ENCODE measurements around the gene OXCT2.

The OXCT2 gene

GRCh38 chr1:39753132-39754025, 17.8 kb downstream of the OXCT2 start:
- H3K27ac ChIP-seq (ENCODE audit: low read depth, low read length) = no peak overlapping the region
- no peak overlapping the region for H3K4me3 ChIP-seq (ENCODE audit: low read depth, low read length)
- peaks cover 79% of the 10 kb centered on the region for H3K36me3 ChIP-seq (ENCODE audit: control insufficient read depth, insufficient read depth, low read length)
- no peaks in the 10 kb centered on the region for H3K9me3 ChIP-seq (ENCODE audit: control insufficient read depth, insufficient read depth, low read length)
- H3K4me1 ChIP-seq (ENCODE audit: control insufficient read depth, insufficient read depth, low read length) = no peaks in the 10 kb centered on the region
- no peaks in the 10 kb centered on the region for H3K27me3 ChIP-seq (ENCODE audit: control insufficient read depth, insufficient read depth, low read length)
- no peak overlapping the region for H3K9ac ChIP-seq (ENCODE audit: low read depth, low read length)

GRCh38 chr1:39752703-39753102, 18.4 kb downstream of the OXCT2 start:
- H3K27me3 ChIP-seq (ENCODE audit: control insufficient read depth, insufficient read depth, low read length) = no peaks in the 10 kb centered on the region
- H3K27ac ChIP-seq (ENCODE audit: low read depth, low read length) = no peak overlapping the region
- H3K36me3 ChIP-seq (ENCODE audit: control insufficient read depth, insufficient read depth, low read length) = peaks cover 82% of the 10 kb centered on the region
- H3K9me3 ChIP-seq (ENCODE audit: control insufficient read depth, insufficient read depth, low read length) = no peaks in the 10 kb centered on the region
- H3K4me1 ChIP-seq (ENCODE audit: control insufficient read depth, insufficient read depth, low read length) = no peaks in the 10 kb centered on the region
- H3K4me3 ChIP-seq (ENCODE audit: low read depth, low read length) = no peak overlapping the region
- no peak overlapping the region for H3K9ac ChIP-seq (ENCODE audit: low read depth, low read length)

- Histone ChIP-seq H3K27me3 (ENCODE audit: control insufficient read depth, insufficient read depth, low read length) (no peaks in the 10 kb centered on the region), H3K9ac (ENCODE audit: low read depth, low read length) (no peak overlapping the region), H3K27ac (ENCODE audit: low read depth, low read length) (no peak overlapping the region), H3K4me3 (ENCODE audit: low read depth, low read length) (no peak overlapping the region), H3K4me1 (ENCODE audit: control insufficient read depth, insufficient read depth, low read length) (no peaks in the 10 kb centered on the region), H3K9me3 (ENCODE audit: control insufficient read depth, insufficient read depth, low read length) (no peaks in the 10 kb centered on the region), H3K36me3 (ENCODE audit: control insufficient read depth, insufficient read depth, low read length) (peaks cover 90% of the 10 kb centered on the region)
Measured at GRCh38 chr1:39751595-39751994, 19.6 kb downstream of the OXCT2 start.

- Histone ChIP-seq H3K27me3 (ENCODE audit: control insufficient read depth, insufficient read depth, low read length) (no peaks in the 10 kb centered on the region), H3K4me1 (ENCODE audit: control insufficient read depth, insufficient read depth, low read length) (no peaks in the 10 kb centered on the region), H3K9me3 (ENCODE audit: control insufficient read depth, insufficient read depth, low read length) (no peaks in the 10 kb centered on the region), H3K4me3 (ENCODE audit: low read depth, low read length) (no peak overlapping the region), H3K27ac (ENCODE audit: low read depth, low read length) (no peak overlapping the region), H3K36me3 (ENCODE audit: control insufficient read depth, insufficient read depth, low read length) (peaks cover 92% of the 10 kb centered on the region), H3K9ac (ENCODE audit: low read depth, low read length) (no peak overlapping the region)
Measured at GRCh38 chr1:39745016-39745670, 26.0 kb downstream of the OXCT2 start.

- Histone ChIP-seq H3K4me1 (ENCODE audit: control insufficient read depth, insufficient read depth, low read length) (no peaks in the 10 kb centered on the region), H3K4me3 (ENCODE audit: low read depth, low read length) (peak within 1 kb of the TSS; percentile 100), H3K27ac (ENCODE audit: low read depth, low read length) (peak within 1 kb of the TSS; percentile 46), H3K36me3 (ENCODE audit: control insufficient read depth, insufficient read depth, low read length) (peaks cover 38% of the 10 kb centered on the region), H3K9ac (ENCODE audit: low read depth, low read length) (peak within 1 kb of the TSS; percentile 90), H3K9me3 (ENCODE audit: control insufficient read depth, insufficient read depth, low read length) (no peaks in the 10 kb centered on the region), H3K27me3 (ENCODE audit: control insufficient read depth, insufficient read depth, low read length) (peaks cover 44% of the 10 kb centered on the region)
Measured at GRCh38 chr1:39738622-39739366, 32.4 kb downstream of the OXCT2 start, which contains the start of gene PPIE. Gene PPIE (plus strand): TSS chr1:39738882. CDS start chr1:39738901, 19 bp downstream.

- Histone ChIP-seq H3K9ac (ENCODE audit: low read depth, low read length) (no peak overlapping the region), H3K27ac (ENCODE audit: low read depth, low read length) (no peak overlapping the region), H3K4me3 (ENCODE audit: low read depth, low read length) (no peak overlapping the region), H3K36me3 (ENCODE audit: control insufficient read depth, insufficient read depth, low read length) (peaks cover 27% of the 10 kb centered on the region), H3K9me3 (ENCODE audit: control insufficient read depth, insufficient read depth, low read length) (no peaks in the 10 kb centered on the region), H3K27me3 (ENCODE audit: control insufficient read depth, insufficient read depth, low read length) (peaks cover 56% of the 10 kb centered on the region), H3K4me1 (ENCODE audit: control insufficient read depth, insufficient read depth, low read length) (no peaks in the 10 kb centered on the region)
Measured at GRCh38 chr1:39737546-39738169, 33.5 kb downstream of the OXCT2 start.

- Histone ChIP-seq H3K9ac (ENCODE audit: low read depth, low read length) (no peak overlapping the region), H3K27ac (ENCODE audit: low read depth, low read length) (no peak overlapping the region), H3K4me3 (ENCODE audit: low read depth, low read length) (no peak overlapping the region), H3K27me3 (ENCODE audit: control insufficient read depth, insufficient read depth, low read length) (peaks cover 74% of the 10 kb centered on the region), H3K9me3 (ENCODE audit: control insufficient read depth, insufficient read depth, low read length) (no peaks in the 10 kb centered on the region), H3K4me1 (ENCODE audit: control insufficient read depth, insufficient read depth, low read length) (no peaks in the 10 kb centered on the region), H3K36me3 (ENCODE audit: control insufficient read depth, insufficient read depth, low read length) (peaks cover 7% of the 10 kb centered on the region; the same call in 1 of the 2 replicates)
Measured at GRCh38 chr1:39735731-39736130, 35.4 kb downstream of the OXCT2 start.

- peaks cover 96% of the 10 kb centered on the region for H3K27me3 ChIP-seq (ENCODE audit: control insufficient read depth, insufficient read depth, low read length)
- no peak overlapping the region for H3K9ac ChIP-seq (ENCODE audit: low read depth, low read length)
Measured at GRCh38 chr1:39733161-39733560, 38.0 kb downstream of the OXCT2 start.

GRCh38 chr1:39732730-39733129, 38.4 kb downstream of the OXCT2 start:
- H3K9ac ChIP-seq (ENCODE audit: low read depth, low read length) = no peak overlapping the region
- H3K4me1 ChIP-seq (ENCODE audit: control insufficient read depth, insufficient read depth, low read length) = no peaks in the 10 kb centered on the region
- no peak overlapping the region for H3K27ac ChIP-seq (ENCODE audit: low read depth, low read length)
- H3K4me3 ChIP-seq (ENCODE audit: low read depth, low read length) = no peak overlapping the region
- H3K9me3 ChIP-seq (ENCODE audit: control insufficient read depth, insufficient read depth, low read length) = no peaks in the 10 kb centered on the region
- H3K27me3 ChIP-seq (ENCODE audit: control insufficient read depth, insufficient read depth, low read length) = peaks cover 96% of the 10 kb centered on the region
- H3K36me3 ChIP-seq (ENCODE audit: control insufficient read depth, insufficient read depth, low read length) = no peaks in the 10 kb centered on the region

More at GRCh38 chr1:39733161-39733560, 38.0 kb downstream of the OXCT2 start:
- H3K27ac ChIP-seq (ENCODE audit: low read depth, low read length) = no peak overlapping the region
- H3K4me1 ChIP-seq (ENCODE audit: control insufficient read depth, insufficient read depth, low read length) = no peaks in the 10 kb centered on the region
- no peaks in the 10 kb centered on the region for H3K36me3 ChIP-seq (ENCODE audit: control insufficient read depth, insufficient read depth, low read length)
- H3K9me3 ChIP-seq (ENCODE audit: control insufficient read depth, insufficient read depth, low read length) = no peaks in the 10 kb centered on the region
- H3K4me3 ChIP-seq (ENCODE audit: low read depth, low read length) = no peak overlapping the region

- Histone ChIP-seq H3K9ac (ENCODE audit: low read depth, low read length) (no peak overlapping the region), H3K27me3 (ENCODE audit: control insufficient read depth, insufficient read depth, low read length) (peaks cover 98% of the 10 kb centered on the region), H3K36me3 (ENCODE audit: control insufficient read depth, insufficient read depth, low read length) (no peaks in the 10 kb centered on the region), H3K27ac (ENCODE audit: low read depth, low read length) (no peak overlapping the region), H3K4me3 (ENCODE audit: low read depth, low read length) (no peak overlapping the region), H3K4me1 (ENCODE audit: control insufficient read depth, insufficient read depth, low read length) (no peaks in the 10 kb centered on the region), H3K9me3 (ENCODE audit: control insufficient read depth, insufficient read depth, low read length) (no peaks in the 10 kb centered on the region)
Measured at GRCh38 chr1:39729842-39730241, 41.3 kb downstream of the OXCT2 start.

All from HUES48 (cell line).